WTC11 (cell line): ENCODE data around the gene TUBGCP3. TPM values are rescaled to one million over a fixed set of nuclear protein-coding genes. Genes with fewer than 3 reads are reported as not detected.

ENCODE experiments used
- ATAC-seq: fragments of 200-7000 bp; cut with Tn5 transposase; 2 replicates; pipeline ENCODE4 v1.10.0; 2021; ENCODE audit warnings: mild to moderate bottlenecking, moderate library complexity
- CTCF ChIA-PET: fragments of 300-600 bp; sonication (Branson Sonifier 250); formaldehyde crosslinking; loops from one replicate; lab custom pipeline; 2021; ENCODE audit warnings: antibody characterized with exemption; lab: Charles Lee
- POLR2A ChIA-PET: fragments of 350-600 bp; sonication (Branson Sonifier 250); formaldehyde crosslinking; loops from one replicate; lab custom pipeline; 2021; ENCODE audit warnings: antibody characterized with exemption; lab: Charles Lee
- DNase-seq: peaks from one replicate; pipeline ENCODE4 v3.0.0; 2021; ENCODE audit warnings: low spot score
- H3K27ac Mint-ChIP-seq: 2 replicates; pipeline ENCODE4 v1.8.0; 2021; ENCODE audit warnings: mixed read lengths
- H3K27me3 Mint-ChIP-seq: 2 replicates; pipeline ENCODE4 v1.8.0; 2021; ENCODE audit warnings: low read depth, mild to moderate bottlenecking, moderate library complexity, mixed read lengths
- H3K36me3 Mint-ChIP-seq: 2 replicates; pipeline ENCODE4 v1.8.0; 2021; ENCODE audit warnings: mixed read lengths
- H3K4me1 Mint-ChIP-seq: 2 replicates; pipeline ENCODE4 v1.8.0; 2022; ENCODE audit warnings: mixed read lengths
- H3K4me3 Mint-ChIP-seq: 2 replicates; pipeline ENCODE4 v1.8.0; 2021; ENCODE audit warnings: mild to moderate bottlenecking, moderate library complexity, mixed read lengths
- H3K9me3 Mint-ChIP-seq: 2 replicates; pipeline ENCODE4 v1.8.0; 2021; ENCODE audit warnings: mixed read lengths
- ATF1 ChIP-seq: sonication (generic); formaldehyde crosslinking; IDR thresholded peaks from 2 replicates; pipeline ENCODE4 v1.8.1; 2023; ENCODE audit warnings: mild to moderate bottlenecking, moderate library complexity, missing genetic modification reagents
- ATF2 ChIP-seq: sonication (generic); formaldehyde crosslinking; IDR thresholded peaks from 2 replicates; pipeline ENCODE4 v1.8.1; 2022; ENCODE audit warnings: low read depth, missing genetic modification reagents, borderline replicate concordance
- ESRRA ChIP-seq: sonication (generic); formaldehyde crosslinking; IDR thresholded peaks from 2 replicates; pipeline ENCODE4 v1.8.1; 2022; ENCODE audit warnings: mild to moderate bottlenecking, missing genetic modification reagents, borderline replicate concordance
- FOXP1 ChIP-seq: sonication (generic); formaldehyde crosslinking; IDR thresholded peaks from 2 replicates; pipeline ENCODE4 v1.8.0; 2022; ENCODE audit warnings: missing genetic modification reagents, mild to moderate bottlenecking, moderate library complexity, borderline replicate concordance
- GTF2I ChIP-seq: fragments of 250-450 bp; sonication (Bioruptor Pico); conservative IDR thresholded peaks from 2 replicates; pipeline ENCODE4 v1.4.0; 2021; ENCODE audit warnings: mild to moderate bottlenecking
- HMGA2 ChIP-seq: fragments of 250-450 bp; sonication (Bioruptor Pico); IDR thresholded peaks from 2 replicates; pipeline ENCODE4 v1.4.0; 2021; ENCODE audit warnings: mild to moderate bottlenecking, moderate library complexity
- IRF2 ChIP-seq: sonication (generic); formaldehyde crosslinking; IDR thresholded peaks from 2 replicates; pipeline ENCODE4 v1.8.0; 2022; ENCODE audit warnings: low read depth, missing genetic modification reagents, borderline replicate concordance
- KAT7 ChIP-seq: sonication (generic); formaldehyde crosslinking; IDR thresholded peaks from 2 replicates; pipeline ENCODE4 v1.8.1; 2023; ENCODE audit warnings: missing genetic modification reagents, mild to moderate bottlenecking, borderline replicate concordance
- MXD4 ChIP-seq: fragments of 250-450 bp; sonication (Bioruptor Pico); IDR thresholded peaks from 2 replicates; pipeline ENCODE4 v1.8.0; 2021; ENCODE audit warnings: mild to moderate bottlenecking, moderate library complexity, borderline replicate concordance
- NR1H2 ChIP-seq: sonication (generic); formaldehyde crosslinking; IDR thresholded peaks from 2 replicates; pipeline ENCODE4 v1.9.0; 2021; ENCODE audit warnings: mild to moderate bottlenecking, moderate library complexity, missing genetic modification reagents
- NR3C1 ChIP-seq: sonication (generic); formaldehyde crosslinking; conservative IDR thresholded peaks from 2 replicates; pipeline ENCODE4 v1.8.1; 2023; ENCODE audit warnings: low read depth, mild to moderate bottlenecking, missing genetic modification reagents
- PRRX2 ChIP-seq: fragments of 250-450 bp; sonication (Bioruptor Pico); IDR thresholded peaks from 2 replicates; pipeline ENCODE4 v1.8.0; 2021; ENCODE audit warnings: mild to moderate bottlenecking
- SMAD3 ChIP-seq: sonication (generic); formaldehyde crosslinking; IDR thresholded peaks from 2 replicates; pipeline ENCODE4 v1.8.0; 2022; ENCODE audit warnings: missing genetic modification reagents, mild to moderate bottlenecking, borderline replicate concordance
- SP1 ChIP-seq: sonication (generic); formaldehyde crosslinking; conservative IDR thresholded peaks from 2 replicates; pipeline ENCODE4 v1.8.1; 2022; ENCODE audit warnings: missing genetic modification reagents
- TEAD4 ChIP-seq: sonication (generic); formaldehyde crosslinking; IDR thresholded peaks from 2 replicates; pipeline ENCODE4 v1.8.0; 2022; ENCODE audit warnings: mild to moderate bottlenecking, missing genetic modification reagents
- TP53 ChIP-seq: sonication (generic); formaldehyde crosslinking; IDR thresholded peaks from 2 replicates; pipeline ENCODE4 v1.8.1; 2023; ENCODE audit warnings: mild to moderate bottlenecking, missing genetic modification reagents
- USF1 ChIP-seq: sonication (generic); formaldehyde crosslinking; IDR thresholded peaks from 2 replicates; pipeline ENCODE4 v1.8.0; 2022; ENCODE audit warnings: mild to moderate bottlenecking, missing genetic modification reagents
- ZNF121 ChIP-seq: sonication (generic); formaldehyde crosslinking; IDR thresholded peaks from 2 replicates; pipeline ENCODE4 v1.8.0; 2023; ENCODE audit warnings: missing genetic modification reagents
- ZNF219 ChIP-seq: sonication (generic); formaldehyde crosslinking; IDR thresholded peaks from 2 replicates; pipeline ENCODE4 v1.8.0; 2023; ENCODE audit warnings: missing genetic modification reagents, mild to moderate bottlenecking, borderline replicate concordance
- ZNF317 ChIP-seq: sonication (generic); formaldehyde crosslinking; IDR thresholded peaks from 2 replicates; pipeline ENCODE4 v1.8.1; 2023; ENCODE audit warnings: low read depth, mild to moderate bottlenecking, moderate library complexity, missing genetic modification reagents, borderline replicate concordance
- ZNF425 ChIP-seq: fragments of 250-450 bp; sonication (Bioruptor Pico); conservative IDR thresholded peaks from 2 replicates; pipeline ENCODE4 v1.9.0; 2021; ENCODE audit warnings: mild to moderate bottlenecking
- ZNF671 ChIP-seq: fragments of 250-450 bp; sonication (Bioruptor Pico); IDR thresholded peaks from 2 replicates; pipeline ENCODE4 v1.8.0; 2021; ENCODE audit warnings: mild to moderate bottlenecking
- ZSCAN18 ChIP-seq: fragments of 250-450 bp; sonication (Bioruptor Pico); IDR thresholded peaks from 2 replicates; pipeline ENCODE4 v2.1.2; 2022; ENCODE audit warnings: mild to moderate bottlenecking, moderate library complexity
- total RNA-seq: library from RNA; stranded (reverse); gene quantifications from 3 replicates; pipeline ENCODE4 v1.2.3, GENCODE V29; 2021
- TF ChIP-seq, protein P1 (sequence below): fragments of 200-600 bp; IDR thresholded peaks from 2 replicates; pipeline ENCODE4 v1.8.0; 2022; ENCODE audit warnings: antibody characterized with exemption
- TF ChIP-seq, protein P2 (sequence below): sonication (generic); formaldehyde crosslinking; IDR thresholded peaks from 2 replicates; pipeline ENCODE4 v1.8.0; 2022; ENCODE audit warnings: mild to moderate bottlenecking, missing genetic modification reagents
- TF ChIP-seq, protein P3 (sequence below): sonication (generic); formaldehyde crosslinking; IDR thresholded peaks from 2 replicates; pipeline ENCODE4 v1.8.1; 2023; ENCODE audit warnings: mild to moderate bottlenecking, missing genetic modification reagents, moderate library complexity

Gene TUBGCP3
- total RNA-seq, 1 experiment from 2014 or later: 29.9 TPM

GRCh38 chr13:112457485-112457884 is 130.5 kb downstream of the TUBGCP3 start:
- Mint-ChIP-seq H3K27ac (no peak overlapping the region), H3K4me1 (no peaks in the 10 kb centered on the region), H3K36me3 (peaks cover 4% of the 10 kb centered on the region; the same call in 1 of the 2 replicates), H3K4me3 (no peak overlapping the region), H3K27me3 (peaks cover 2% of the 10 kb centered on the region; the same call in 1 of the 2 replicates), H3K9me3 (peaks cover 32% of the 10 kb centered on the region)
- ATAC-seq (no peak), DNase-seq (no peak)
- POLR2A ChIA-PET: no interaction called here
- CTCF ChIA-PET: interaction anchor here (0.6 to 2.0 kb wide), 2 partner anchors 14 to 29 kb away, joined by 3 to 5 read pairs; no protein-coding TSS in a partner anchor
- TF ChIP-seq SP1 (CRISPR knock-in tag): no peak
- no peak for TF ChIP-seq NR1H2 (CRISPR knock-in tag)
- TF ChIP-seq ESRRA (CRISPR knock-in tag): no peak
- no peak for TF ChIP-seq NR3C1 (CRISPR knock-in tag)
- TF ChIP-seq, protein P1, sequence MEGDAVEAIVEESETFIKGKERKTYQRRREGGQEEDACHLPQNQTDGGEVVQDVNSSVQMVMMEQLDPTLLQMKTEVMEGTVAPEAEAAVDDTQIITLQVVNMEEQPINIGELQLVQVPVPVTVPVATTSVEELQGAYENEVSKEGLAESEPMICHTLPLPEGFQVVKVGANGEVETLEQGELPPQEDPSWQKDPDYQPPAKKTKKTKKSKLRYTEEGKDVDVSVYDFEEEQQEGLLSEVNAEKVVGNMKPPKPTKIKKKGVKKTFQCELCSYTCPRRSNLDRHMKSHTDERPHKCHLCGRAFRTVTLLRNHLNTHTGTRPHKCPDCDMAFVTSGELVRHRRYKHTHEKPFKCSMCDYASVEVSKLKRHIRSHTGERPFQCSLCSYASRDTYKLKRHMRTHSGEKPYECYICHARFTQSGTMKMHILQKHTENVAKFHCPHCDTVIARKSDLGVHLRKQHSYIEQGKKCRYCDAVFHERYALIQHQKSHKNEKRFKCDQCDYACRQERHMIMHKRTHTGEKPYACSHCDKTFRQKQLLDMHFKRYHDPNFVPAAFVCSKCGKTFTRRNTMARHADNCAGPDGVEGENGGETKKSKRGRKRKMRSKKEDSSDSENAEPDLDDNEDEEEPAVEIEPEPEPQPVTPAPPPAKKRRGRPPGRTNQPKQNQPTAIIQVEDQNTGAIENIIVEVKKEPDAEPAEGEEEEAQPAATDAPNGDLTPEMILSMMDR: no peak
- no peak for TF ChIP-seq SMAD3
- TF ChIP-seq HMGA2 (CRISPR knock-in tag): no peak
- TF ChIP-seq ZNF317 (CRISPR knock-in tag): no peak
- TF ChIP-seq ATF2: no peak
- no peak for TF ChIP-seq MXD4 (CRISPR knock-in tag)
- no peak for TF ChIP-seq IRF2 (CRISPR knock-in tag)
- TF ChIP-seq KAT7 (CRISPR knock-in tag): no peak
- TF ChIP-seq GTF2I (CRISPR knock-in tag): no peak

GRCh38 chr13:112457081-112457480 is 130.9 kb downstream of the TUBGCP3 start:
- no peak overlapping the region for H3K4me3 Mint-ChIP-seq
- peaks cover 1% of the 10 kb centered on the region; the same call in 1 of the 2 replicates for H3K36me3 Mint-ChIP-seq
- TF ChIP-seq, protein P2, sequence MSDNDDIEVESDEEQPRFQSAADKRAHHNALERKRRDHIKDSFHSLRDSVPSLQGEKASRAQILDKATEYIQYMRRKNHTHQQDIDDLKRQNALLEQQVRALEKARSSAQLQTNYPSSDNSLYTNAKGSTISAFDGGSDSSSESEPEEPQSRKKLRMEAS (CRISPR knock-in tag): no peak
- TF ChIP-seq FOXP1 (CRISPR knock-in tag) (no peak), GTF2I (CRISPR knock-in tag) (no peak), ZNF317 (CRISPR knock-in tag) (no peak), NR1H2 (CRISPR knock-in tag) (no peak), PRRX2 (CRISPR knock-in tag) (no peak), ZSCAN18 (CRISPR knock-in tag) (no peak), USF1 (CRISPR knock-in tag) (no peak), MXD4 (CRISPR knock-in tag) (no peak), ATF1 (CRISPR knock-in tag) (no peak), ZNF671 (no peak), ZNF219 (no peak), ZNF121 (CRISPR knock-in tag) (no peak), TEAD4 (CRISPR knock-in tag) (no peak), TP53 (CRISPR knock-in tag) (no peak), ESRRA (CRISPR knock-in tag) (no peak), SMAD3 (no peak), ZNF425 (no peak), IRF2 (CRISPR knock-in tag) (no peak)
- TF ChIP-seq, protein P3, sequence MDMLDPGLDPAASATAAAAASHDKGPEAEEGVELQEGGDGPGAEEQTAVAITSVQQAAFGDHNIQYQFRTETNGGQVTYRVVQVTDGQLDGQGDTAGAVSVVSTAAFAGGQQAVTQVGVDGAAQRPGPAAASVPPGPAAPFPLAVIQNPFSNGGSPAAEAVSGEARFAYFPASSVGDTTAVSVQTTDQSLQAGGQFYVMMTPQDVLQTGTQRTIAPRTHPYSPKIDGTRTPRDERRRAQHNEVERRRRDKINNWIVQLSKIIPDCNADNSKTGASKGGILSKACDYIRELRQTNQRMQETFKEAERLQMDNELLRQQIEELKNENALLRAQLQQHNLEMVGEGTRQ (CRISPR knock-in tag): no peak
- ATAC-seq (no peak), DNase-seq (no peak)
- peaks cover 28% of the 10 kb centered on the region for H3K9me3 Mint-ChIP-seq
- H3K27me3 Mint-ChIP-seq: no peaks in the 10 kb centered on the region
- no peak overlapping the region for H3K27ac Mint-ChIP-seq
- POLR2A ChIA-PET: no interaction called here
- H3K4me1 Mint-ChIP-seq: no peaks in the 10 kb centered on the region
- CTCF ChIA-PET: interaction anchor here (0.6 to 2.0 kb wide), 2 partner anchors 13 to 29 kb away, joined by 3 to 5 read pairs; no protein-coding TSS in a partner anchor
